ENCODE measurements around the gene COPE. TPM values are rescaled to one million over a fixed set of nuclear protein-coding genes. Genes with fewer than 3 reads are reported as not detected.
A peak's percentile ranks its signal among the peaks of the same experiment; 100 is the strongest.

The COPE gene
- total and polyA plus RNA-seq, 2 of the 8 experiments (the other 6 are each of a cell fraction or from before 2014, with no cell fraction given), result 178 to 356 TPM

DNA sequence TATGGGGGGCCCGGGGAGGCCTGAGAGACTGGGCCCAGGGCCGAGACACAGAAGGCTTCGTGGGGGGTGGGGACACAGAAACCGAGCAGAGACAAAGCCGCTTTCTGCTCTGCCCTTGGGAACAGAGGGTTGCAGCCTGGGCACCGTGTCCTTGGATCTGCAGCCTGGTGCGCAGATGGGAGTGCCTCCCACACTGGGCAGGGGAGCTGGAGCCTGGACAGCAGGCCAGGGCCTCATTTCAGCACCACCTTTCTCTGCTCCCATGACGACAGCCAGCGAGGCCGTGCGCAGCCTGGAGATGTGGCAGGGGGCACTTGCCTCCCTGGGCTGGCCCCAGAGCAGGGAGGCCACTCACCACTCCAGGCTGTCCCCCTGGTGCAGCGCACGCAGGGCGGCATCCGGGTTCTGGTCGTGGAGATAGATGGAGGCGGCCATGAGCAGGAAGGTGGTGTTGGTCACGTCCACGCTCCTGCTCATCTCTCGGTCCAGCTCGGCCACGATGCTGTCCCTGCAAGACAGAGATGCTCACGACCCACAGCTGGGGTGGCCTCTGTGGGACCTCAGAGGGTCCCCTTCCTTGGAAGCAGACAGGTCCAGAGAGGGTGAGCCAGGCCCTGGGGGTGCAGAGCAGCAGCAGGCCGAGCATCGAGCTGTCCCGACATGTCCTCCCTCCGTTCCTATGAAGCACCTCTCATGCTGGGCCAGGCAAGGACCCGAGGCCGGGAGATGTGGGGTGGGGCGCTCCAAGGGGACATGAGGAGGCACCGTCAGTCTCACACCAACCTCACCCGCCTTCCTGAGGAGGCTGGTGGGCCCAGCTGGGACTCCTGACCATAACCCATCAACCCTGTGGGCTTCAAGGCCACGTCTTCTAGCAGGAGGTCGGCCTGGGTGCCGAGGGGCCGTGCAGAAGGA, 12.3 kb downstream of the COPE start:
- H3K27ac ChIP-seq (ENCODE audit: low read depth, low read length), result no peak overlapping the region
- FAIRE-seq, result no peak
- TF ChIP-seq BRCA1 (IDR thresholded peaks at IDR 0.05; ENCODE audit: low read depth, low read length), result no peak
- TF ChIP-seq SP1 (IDR thresholded peaks at IDR 0.05; ENCODE audit: low read depth, low read length), result no peak
- TF ChIP-seq, protein P1, sequence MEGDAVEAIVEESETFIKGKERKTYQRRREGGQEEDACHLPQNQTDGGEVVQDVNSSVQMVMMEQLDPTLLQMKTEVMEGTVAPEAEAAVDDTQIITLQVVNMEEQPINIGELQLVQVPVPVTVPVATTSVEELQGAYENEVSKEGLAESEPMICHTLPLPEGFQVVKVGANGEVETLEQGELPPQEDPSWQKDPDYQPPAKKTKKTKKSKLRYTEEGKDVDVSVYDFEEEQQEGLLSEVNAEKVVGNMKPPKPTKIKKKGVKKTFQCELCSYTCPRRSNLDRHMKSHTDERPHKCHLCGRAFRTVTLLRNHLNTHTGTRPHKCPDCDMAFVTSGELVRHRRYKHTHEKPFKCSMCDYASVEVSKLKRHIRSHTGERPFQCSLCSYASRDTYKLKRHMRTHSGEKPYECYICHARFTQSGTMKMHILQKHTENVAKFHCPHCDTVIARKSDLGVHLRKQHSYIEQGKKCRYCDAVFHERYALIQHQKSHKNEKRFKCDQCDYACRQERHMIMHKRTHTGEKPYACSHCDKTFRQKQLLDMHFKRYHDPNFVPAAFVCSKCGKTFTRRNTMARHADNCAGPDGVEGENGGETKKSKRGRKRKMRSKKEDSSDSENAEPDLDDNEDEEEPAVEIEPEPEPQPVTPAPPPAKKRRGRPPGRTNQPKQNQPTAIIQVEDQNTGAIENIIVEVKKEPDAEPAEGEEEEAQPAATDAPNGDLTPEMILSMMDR (IDR thresholded peaks at IDR 0.05; ENCODE audit: control extremely low read depth in 1 of 3, insufficient read depth in 1 of 3, low read depth in 1 of 3, low read length in 3 of 3), result no peak
- TF ChIP-seq, protein P2, sequence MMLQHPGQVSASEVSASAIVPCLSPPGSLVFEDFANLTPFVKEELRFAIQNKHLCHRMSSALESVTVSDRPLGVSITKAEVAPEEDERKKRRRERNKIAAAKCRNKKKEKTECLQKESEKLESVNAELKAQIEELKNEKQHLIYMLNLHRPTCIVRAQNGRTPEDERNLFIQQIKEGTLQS (IDR thresholded peaks at IDR 0.05; ENCODE audit: insufficient read depth, low read depth, low read length), result no peak
- no peak for TF ChIP-seq RBBP5 (IDR thresholded peaks at IDR 0.05; ENCODE audit: borderline replicate concordance, low read depth, low read length)
- no peak overlapping the region for H4K5ac ChIP-seq (ENCODE audit: insufficient read length, low read depth, low read length)
- no peak overlapping the region for H4K91ac ChIP-seq (replicated peaks; ENCODE audit: insufficient read length, low read length)
- no peak overlapping the region for H3K4me3 ChIP-seq (ENCODE audit: extremely low read depth in 1 of 4, insufficient read depth in 2 of 4, low read depth in 3 of 4, low read length in 4 of 4)
- H3K79me1 ChIP-seq (ENCODE audit: low read depth, low read length), result no peaks in the 10 kb centered on the region
- no peak overlapping the region for H2AK5ac ChIP-seq (ENCODE audit: low read depth, low read length)
- POLR2A ChIA-PET (ENCODE audit: partially characterized antibody), result interaction anchor here (0.5 to 4.5 kb wide), 6 partner anchors 8 to 115 kb away, joined by 3 to 21 read pairs (median 4); partner anchors contain the start of genes COPE and DDX49
- H2BK12ac ChIP-seq (ENCODE audit: low read depth, low read length), result no peak overlapping the region
- no peak overlapping the region for H3K9ac ChIP-seq (replicated peaks in 1 of 4; ENCODE audit: extremely low read depth in 1 of 4, low read depth in 3 of 4, low read length in 3 of 4)
- no peak overlapping the region for H2AFZ ChIP-seq (ENCODE audit: low read length)
- H3K4ac ChIP-seq (replicated peaks; ENCODE audit: insufficient read length, low read depth, low read length), result no peak overlapping the region
- H3K4me2 ChIP-seq (ENCODE audit: insufficient read depth in 1 of 2, low read depth in 2 of 2, low read length in 2 of 2), result no peak overlapping the region
- 0 out of 2 replicates have a peak overlapping the region, but pooled peaks have one; percentile 24 for H2BK5ac ChIP-seq (ENCODE audit: low read depth, low read length)
- no peak overlapping the region for H3K56ac ChIP-seq (replicated peaks; ENCODE audit: insufficient read length, low read depth, low read length)
- CTCF ChIA-PET (ENCODE audit: partially characterized antibody), result interaction anchor here (1.0 to 7.8 kb wide), 5 partner anchors 10 to 42 kb away, joined by 3 to 34 read pairs (median 5); partner anchors contain the start of genes COPE and DDX49
- 94% methylated on average over 29 of the region's 36 CpGs; no CpG with 5 or more reads in 1 of the 2 experiments for WGBS, 2 experiments (ENCODE audit: extremely low coverage in 1 of 2, insufficient coverage in 1 of 2, insufficient read length in 1 of 2, insufficient replicate concordance in 2 of 2, low coverage in 1 of 2, low lambda C conversion rate in 2 of 2, missing lambda C conversion rate in 1 of 2)
- no peak for DNase-seq (ENCODE audit: low read depth in 1 of 2, low spot score in 2 of 2)
- no peak overlapping the region for H3K23ac ChIP-seq (ENCODE audit: insufficient read length)
- H4K8ac ChIP-seq (ENCODE audit: extremely low read depth, insufficient read depth, low read length), result no peak overlapping the region
- no peaks in the 10 kb centered on the region for H3K23me2 ChIP-seq (ENCODE audit: low read depth, low read length)
- no peaks in the 10 kb centered on the region for H3K79me2 ChIP-seq (ENCODE audit: control insufficient read depth in 1 of 2, insufficient read depth in 2 of 2, low read length in 2 of 2)
- H3K18ac ChIP-seq (ENCODE audit: extremely low read depth, low read length), result no peak overlapping the region
- H3K14ac ChIP-seq (ENCODE audit: insufficient read length), result no peak overlapping the region
- no peak overlapping the region for H2BK20ac ChIP-seq (ENCODE audit: low read length)
- peaks cover 0 to 15% of the 10 kb centered on the region in 2 experiments for H4K20me1 ChIP-seq (replicated peaks in 1 of 2; ENCODE audit: control insufficient read depth in 1 of 2, insufficient read depth in 2 of 2, low read length in 2 of 2)
- H3K4me1 ChIP-seq (replicated peaks in 1 of 4; ENCODE audit: control insufficient read depth in 3 of 4, insufficient read depth in 4 of 4, low read length in 3 of 4), result no peaks in the 10 kb centered on the region
- H2BK120ac ChIP-seq (replicated peaks; ENCODE audit: low read depth, low read length), result no peak overlapping the region
- peaks cover 0 to 22% (median 5%) of the 10 kb centered on the region in 4 experiments; a peak in 4 of 8 replicates for H3K36me3 ChIP-seq (ENCODE audit: control insufficient read depth in 2 of 4, insufficient read depth in 4 of 4, low read length in 3 of 4)
- no peaks in the 10 kb centered on the region for H3K9me3 ChIP-seq (ENCODE audit: insufficient read depth in 2 of 2, low read depth in 1 of 2, low read length in 1 of 2)
- H3K27me3 ChIP-seq (replicated peaks in 1 of 4; ENCODE audit: control insufficient read depth in 3 of 4, extremely low read depth in 1 of 4, insufficient read depth in 3 of 4, low read length in 3 of 4), result no peaks in the 10 kb centered on the region
- no peak overlapping the region for H2BK15ac ChIP-seq (ENCODE audit: low read length)
